ENCODE results near the gene UBASH3A.

GRCh38 chr21:42407476-42407875 lies 3.8 kb downstream of the UBASH3A start:
- TF ChIP-seq CTCF (IDR thresholded peaks at IDR 0.05) (no peak), POLR2A (IDR thresholded peaks at IDR 0.05) (no peak), EP300 (IDR thresholded peaks at IDR 0.05) (no peak), POLR2AphosphoS5 (IDR thresholded peaks at IDR 0.05) (no peak)
